ENCODE results near the gene TCF12. TPM values are rescaled to one million over a fixed set of nuclear protein-coding genes. Genes with fewer than 3 reads are reported as not detected.

Gene TCF12
- total and polyA plus RNA-seq, 2 of the 8 experiments (the other 6 are each of a cell fraction or from before 2014, with no cell fraction given), result 85.8 to 101 TPM

GRCh38 chr15:57227899-57228298, 309.5 kb downstream of the TCF12 start:
- no peak overlapping the region for H3K4me3 ChIP-seq (ENCODE audit: extremely low read depth in 1 of 4, insufficient read depth in 2 of 4, low read depth in 3 of 4, low read length in 4 of 4)
- H2AFZ ChIP-seq (ENCODE audit: low read length), result no peak overlapping the region

More at GRCh38 chr15:57227899-57228298, 309.5 kb downstream of the TCF12 start:
- no peak overlapping the region for H2BK5ac ChIP-seq (ENCODE audit: low read depth, low read length)
- no peaks in the 10 kb centered on the region; a peak in 1 of 7 replicates for H3K4me1 ChIP-seq (replicated peaks in 1 of 4; ENCODE audit: control insufficient read depth in 3 of 4, insufficient read depth in 4 of 4, low read length in 3 of 4)
- H3K27me3 ChIP-seq (replicated peaks in 1 of 4; ENCODE audit: control insufficient read depth in 3 of 4, extremely low read depth in 1 of 4, insufficient read depth in 3 of 4, low read length in 3 of 4), result no peaks in the 10 kb centered on the region
- WGBS, 2 experiments (ENCODE audit: extremely low coverage in 1 of 2, insufficient coverage in 1 of 2, insufficient read length in 1 of 2, insufficient replicate concordance in 2 of 2, low coverage in 1 of 2, low lambda C conversion rate in 2 of 2, missing lambda C conversion rate in 1 of 2), result 92% methylated on average over 2 of the region's 2 CpGs; no CpG with 5 or more reads in 1 of the 2 experiments
- H3K14ac ChIP-seq (ENCODE audit: insufficient read length), result no peak overlapping the region
- H2BK120ac ChIP-seq (replicated peaks; ENCODE audit: low read depth, low read length), result no peak overlapping the region
- no peak overlapping the region for H3K4ac ChIP-seq (replicated peaks; ENCODE audit: insufficient read length, low read depth, low read length)
- H2AK5ac ChIP-seq (ENCODE audit: low read depth, low read length), result no peak overlapping the region
- no peaks in the 10 kb centered on the region for H3K79me1 ChIP-seq (ENCODE audit: low read depth, low read length)
- H4K8ac ChIP-seq (ENCODE audit: extremely low read depth, insufficient read depth, low read length), result no peak overlapping the region
- POLR2A ChIA-PET (ENCODE audit: partially characterized antibody), result interaction anchor here (0.9 kb wide), 1 partner anchor 9 kb away, joined by 3 read pairs; no protein-coding TSS in a partner anchor
- TF ChIP-seq EZH2 (IDR thresholded peaks at IDR 0.05; ENCODE audit: low read depth, low read length, severe bottlenecking) (no peak), ASH2L (IDR thresholded peaks at IDR 0.05; ENCODE audit: low read length) (no peak), TCF12 (IDR thresholded peaks at IDR 0.05; ENCODE audit: low read depth, low read length) (no peak), NANOG (IDR thresholded peaks at IDR 0.05; ENCODE audit: insufficient read depth, low read depth, low read length, poor library complexity, severe bottlenecking) (no peak)
- TF ChIP-seq, protein P1, sequence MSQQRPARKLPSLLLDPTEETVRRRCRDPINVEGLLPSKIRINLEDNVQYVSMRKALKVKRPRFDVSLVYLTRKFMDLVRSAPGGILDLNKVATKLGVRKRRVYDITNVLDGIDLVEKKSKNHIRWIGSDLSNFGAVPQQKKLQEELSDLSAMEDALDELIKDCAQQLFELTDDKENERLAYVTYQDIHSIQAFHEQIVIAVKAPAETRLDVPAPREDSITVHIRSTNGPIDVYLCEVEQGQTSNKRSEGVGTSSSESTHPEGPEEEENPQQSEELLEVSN (IDR thresholded peaks at IDR 0.05), result no peak
- no peak overlapping the region for H2BK15ac ChIP-seq (ENCODE audit: low read length)
- no peak overlapping the region for H2BK20ac ChIP-seq (ENCODE audit: low read length)
- peaks cover 2 to 6% (median 5%) of the 10 kb centered on the region in 4 experiments; a peak in 5 of 8 replicates for H3K36me3 ChIP-seq (ENCODE audit: control insufficient read depth in 2 of 4, insufficient read depth in 4 of 4, low read length in 3 of 4)
- no peak overlapping the region; the same call in 1 of the 2 replicates for H3K27ac ChIP-seq (ENCODE audit: low read depth, low read length)
- peaks cover 0 to 46% of the 10 kb centered on the region in 2 experiments; a peak in 2 of 4 replicates for H3K79me2 ChIP-seq (ENCODE audit: control insufficient read depth in 1 of 2, insufficient read depth in 2 of 2, low read length in 2 of 2)
- CTCF ChIA-PET (ENCODE audit: partially characterized antibody), result interaction anchor here (1.0 kb wide), 1 partner anchor 15 kb away, joined by 3 read pairs; no protein-coding TSS in a partner anchor
- no peak overlapping the region for H3K9ac ChIP-seq (replicated peaks in 1 of 4; ENCODE audit: extremely low read depth in 1 of 4, low read depth in 3 of 4, low read length in 3 of 4)
- no peak overlapping the region for H3K23ac ChIP-seq (ENCODE audit: insufficient read length)
- H4K20me1 ChIP-seq (replicated peaks in 1 of 2; ENCODE audit: control insufficient read depth in 1 of 2, insufficient read depth in 2 of 2, low read length in 2 of 2), result peaks cover 0 to 3% of the 10 kb centered on the region in 2 experiments
- FAIRE-seq (no peak), DNase-seq (ENCODE audit: low read depth in 1 of 2, low spot score in 2 of 2) (no peak)
- no peaks in the 10 kb centered on the region for H3K9me3 ChIP-seq (ENCODE audit: insufficient read depth in 2 of 2, low read depth in 1 of 2, low read length in 1 of 2)
- H3K18ac ChIP-seq (ENCODE audit: extremely low read depth, low read length), result no peak overlapping the region
- H4K5ac ChIP-seq (ENCODE audit: insufficient read length, low read depth, low read length), result no peak overlapping the region
- H3K23me2 ChIP-seq (ENCODE audit: low read depth, low read length), result no peaks in the 10 kb centered on the region
- H4K91ac ChIP-seq (replicated peaks; ENCODE audit: insufficient read length, low read length), result no peak overlapping the region
- H2BK12ac ChIP-seq (ENCODE audit: low read depth, low read length), result no peak overlapping the region
- H3K56ac ChIP-seq (replicated peaks; ENCODE audit: insufficient read length, low read depth, low read length), result no peak overlapping the region
- no peak overlapping the region for H3K4me2 ChIP-seq (ENCODE audit: insufficient read depth in 1 of 2, low read depth in 2 of 2, low read length in 2 of 2)
